ENCODE measurements around the gene BPIFB3.

Gene BPIFB3

DNA sequence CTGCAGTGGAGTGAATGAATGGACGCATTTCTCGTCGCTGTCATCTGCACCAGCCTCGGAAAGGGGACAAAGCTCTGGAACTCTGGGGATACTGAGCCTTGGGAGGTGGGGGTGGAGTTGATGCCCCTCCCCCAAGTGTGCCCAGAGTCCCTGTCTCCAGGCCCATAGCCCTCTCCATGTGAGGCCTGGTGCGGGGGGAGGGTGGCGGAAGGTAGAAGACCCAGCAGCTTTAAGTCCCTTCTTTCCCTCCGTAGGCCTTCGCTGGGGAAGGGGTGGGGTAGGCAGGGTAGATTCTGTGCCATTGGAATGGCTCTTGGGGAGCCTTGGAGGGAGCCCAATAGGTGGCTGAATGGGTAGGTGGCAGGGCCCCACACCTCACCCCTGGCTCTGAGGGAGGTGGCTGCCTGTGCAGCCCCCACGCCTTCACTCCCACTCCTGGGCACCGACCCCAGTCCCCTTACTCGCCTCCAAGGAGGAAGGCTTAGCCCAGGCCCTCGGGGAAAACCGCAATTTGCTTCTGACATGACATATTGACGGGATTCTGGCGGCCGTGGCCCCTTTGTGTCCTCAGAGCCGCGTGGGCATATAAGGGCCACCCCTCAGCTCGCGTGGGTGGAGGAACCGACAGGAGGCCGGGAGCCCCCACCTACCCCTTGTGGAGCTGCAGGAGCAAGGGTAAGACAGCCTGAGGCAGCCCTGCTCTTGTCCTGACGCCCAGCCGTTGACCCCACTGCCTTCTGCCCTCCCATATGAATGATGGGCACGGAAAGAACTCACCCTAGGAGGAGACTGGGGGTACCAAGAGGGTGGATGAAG lies at the start of gene BPIFB3:
Gene BPIFB3, plus strand, starts transcription at position 613 of the 816 bp plus-strand sequence. CDS start 1,533 bp downstream, outside the sequence.
- Histone ChIP-seq H3K9ac (ENCODE audit: low read depth, low read length) (no peak within 1 kb of the TSS), H3K36me3 (ENCODE audit: insufficient read depth, low read depth, low read length) (no peaks in the 10 kb centered on the region), H3K27me3 (ENCODE audit: insufficient read depth, low read length) (no peaks in the 10 kb centered on the region), H3K9me3 (ENCODE audit: insufficient read depth, low read depth, low read length) (no peaks in the 10 kb centered on the region), H3K4me1 (ENCODE audit: insufficient read depth, low read length) (no peaks in the 10 kb centered on the region), H3K27ac (ENCODE audit: low read length) (no peak within 1 kb of the TSS), H3K4me3 (ENCODE audit: low read length) (no peak within 1 kb of the TSS)

GRCh38 chr20:33004141-33004751 lies 49.5 kb upstream of the BPIFB3 start, which contains the start of gene SUN5:
Gene SUN5, minus strand, starts transcription at chr20:33004433. Its CDS starts 93 bp downstream, at chr20:33004340.
- no peak within 1 kb of the TSS for H3K9ac ChIP-seq (ENCODE audit: low read depth, low read length)
- no peak within 1 kb of the TSS for H3K4me3 ChIP-seq (ENCODE audit: low read length)
- H3K36me3 ChIP-seq (ENCODE audit: insufficient read depth, low read depth, low read length): no peaks in the 10 kb centered on the region
- no peaks in the 10 kb centered on the region for H3K4me1 ChIP-seq (ENCODE audit: insufficient read depth, low read length)
- H3K9me3 ChIP-seq (ENCODE audit: insufficient read depth, low read depth, low read length): no peaks in the 10 kb centered on the region; the same call in 1 of the 2 replicates
- H3K27ac ChIP-seq (ENCODE audit: low read length): no peak within 1 kb of the TSS
- H3K27me3 ChIP-seq (ENCODE audit: insufficient read depth, low read length): no peaks in the 10 kb centered on the region

- Histone ChIP-seq H3K27ac (ENCODE audit: low read length) (no peak overlapping the region), H3K9ac (ENCODE audit: low read depth, low read length) (no peak overlapping the region), H3K9me3 (ENCODE audit: insufficient read depth, low read depth, low read length) (no peaks in the 10 kb centered on the region; the same call in 1 of the 2 replicates), H3K36me3 (ENCODE audit: insufficient read depth, low read depth, low read length) (no peaks in the 10 kb centered on the region), H3K27me3 (ENCODE audit: insufficient read depth, low read length) (no peaks in the 10 kb centered on the region), H3K4me3 (ENCODE audit: low read length) (no peak overlapping the region), H3K4me1 (ENCODE audit: insufficient read depth, low read length) (no peaks in the 10 kb centered on the region)
Observed at GRCh38 chr20:33005132-33005566, 48.6 kb upstream of the BPIFB3 start.

DNA sequence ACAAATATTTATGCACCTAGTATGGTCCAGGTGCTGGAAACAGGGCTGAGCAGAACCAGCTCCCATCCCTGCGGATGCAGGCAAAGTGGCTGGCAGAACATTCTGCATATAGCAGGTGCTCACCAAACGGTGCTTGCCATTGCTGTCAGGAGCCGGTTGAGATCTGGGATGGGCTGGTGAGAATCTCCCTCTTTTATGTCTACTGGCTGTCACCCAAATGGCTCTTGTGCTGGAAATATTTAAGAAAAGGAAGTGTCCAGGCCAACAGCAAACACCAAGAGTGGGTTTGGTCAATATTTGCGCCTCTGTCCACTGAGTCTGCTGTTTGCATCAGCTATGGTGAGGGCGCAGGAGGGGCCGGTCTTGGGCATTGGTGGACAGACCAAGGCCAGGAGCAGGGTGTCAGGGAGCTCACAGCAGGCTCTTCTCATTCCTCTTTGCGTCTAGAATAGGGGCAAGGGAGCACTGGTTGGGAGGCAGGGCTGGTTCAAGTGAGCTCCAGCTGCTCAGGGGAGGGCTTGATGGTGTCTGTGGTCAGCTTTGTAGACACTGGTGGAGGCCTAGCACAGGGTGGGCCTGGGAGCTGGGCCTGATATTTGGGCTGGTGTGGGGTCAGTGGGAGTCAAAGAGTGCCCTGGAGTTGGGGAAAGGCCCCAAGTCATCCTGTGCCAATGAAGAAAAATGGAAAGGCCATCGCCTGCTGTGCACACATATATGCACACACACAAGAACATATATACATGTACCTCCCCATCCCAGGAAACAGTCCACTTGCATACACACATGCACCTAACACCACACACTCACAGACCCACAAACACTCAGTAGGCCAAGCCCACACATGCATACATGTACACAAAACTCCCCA lies 47.6 kb upstream of the BPIFB3 start:
- no peak overlapping the region for H3K9ac ChIP-seq (ENCODE audit: low read depth, low read length)
- H3K4me3 ChIP-seq (ENCODE audit: low read length): no peak overlapping the region
- no peak overlapping the region for H3K27ac ChIP-seq (ENCODE audit: low read length)
- H3K36me3 ChIP-seq (ENCODE audit: insufficient read depth, low read depth, low read length): no peaks in the 10 kb centered on the region
- H3K27me3 ChIP-seq (ENCODE audit: insufficient read depth, low read length): no peaks in the 10 kb centered on the region
- H3K9me3 ChIP-seq (ENCODE audit: insufficient read depth, low read depth, low read length): no peaks in the 10 kb centered on the region; the same call in 1 of the 2 replicates
- no peaks in the 10 kb centered on the region for H3K4me1 ChIP-seq (ENCODE audit: insufficient read depth, low read length)

GRCh38 chr20:33006776-33007375 lies 46.8 kb upstream of the BPIFB3 start:
- H3K36me3 ChIP-seq (ENCODE audit: insufficient read depth, low read depth, low read length): no peaks in the 10 kb centered on the region
- no peaks in the 10 kb centered on the region; the same call in 1 of the 2 replicates for H3K9me3 ChIP-seq (ENCODE audit: insufficient read depth, low read depth, low read length)
- no peaks in the 10 kb centered on the region for H3K27me3 ChIP-seq (ENCODE audit: insufficient read depth, low read length)
- no peak overlapping the region for H3K4me3 ChIP-seq (ENCODE audit: low read length)
- no peak overlapping the region for H3K27ac ChIP-seq (ENCODE audit: low read length)
- H3K4me1 ChIP-seq (ENCODE audit: insufficient read depth, low read length): no peaks in the 10 kb centered on the region
- no peak overlapping the region for H3K9ac ChIP-seq (ENCODE audit: low read depth, low read length)

DNA sequence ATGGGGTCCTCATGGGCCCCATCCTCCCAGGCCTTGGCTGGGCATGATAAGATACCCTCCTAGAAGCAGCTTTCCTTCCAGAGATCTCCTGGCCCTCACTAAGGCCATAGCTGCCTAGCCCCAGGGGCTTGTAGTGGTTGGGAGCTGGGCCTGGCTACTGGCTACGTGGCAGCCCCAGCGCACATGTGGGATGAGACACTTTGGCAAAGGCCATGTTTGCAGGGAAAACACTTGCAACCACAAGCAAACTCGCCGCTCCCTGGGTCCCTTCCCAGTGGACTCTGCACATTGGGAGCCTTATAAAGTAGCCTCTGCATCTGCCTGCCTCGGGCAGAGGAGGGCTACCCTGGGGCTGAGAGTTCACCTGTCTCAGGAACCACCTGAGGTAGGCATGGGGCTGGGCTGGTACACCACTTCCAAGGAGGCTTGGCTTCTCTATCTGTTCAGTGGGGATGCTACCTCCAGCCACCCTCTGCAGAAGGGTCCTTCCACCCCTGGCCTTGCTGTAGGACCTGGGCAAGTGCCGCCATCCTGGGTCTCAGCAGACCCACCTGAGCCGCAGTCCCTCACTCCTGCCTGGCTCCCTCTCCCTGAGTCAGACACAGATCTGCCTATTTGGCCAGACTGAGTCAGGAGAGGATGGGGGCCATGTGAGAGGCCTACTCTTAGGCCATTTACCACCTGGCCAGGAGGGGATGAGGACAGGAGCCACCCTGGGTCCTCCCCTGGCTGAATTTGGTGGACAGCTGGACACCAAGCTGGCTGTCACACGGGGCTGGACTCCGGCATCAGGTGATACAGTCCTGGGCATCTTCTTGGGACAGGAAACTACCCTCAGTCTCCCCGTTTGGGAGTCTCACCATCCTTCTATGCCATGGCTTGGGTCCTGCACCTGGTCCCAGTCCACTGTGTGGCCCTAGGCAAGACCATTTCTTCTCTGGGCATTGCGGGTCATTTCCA lies 46.0 kb upstream of the BPIFB3 start, which contains the start of gene BPIFB2:
Gene BPIFB2, plus strand, starts transcription at position 329 of the 960 bp plus-strand sequence. CDS start 871 bp downstream, outside the sequence.
- Histone ChIP-seq H3K9ac (ENCODE audit: low read depth, low read length) (no peak within 1 kb of the TSS), H3K27me3 (ENCODE audit: insufficient read depth, low read length) (no peaks in the 10 kb centered on the region), H3K4me3 (ENCODE audit: low read length) (no peak within 1 kb of the TSS), H3K4me1 (ENCODE audit: insufficient read depth, low read length) (no peaks in the 10 kb centered on the region), H3K36me3 (ENCODE audit: insufficient read depth, low read depth, low read length) (no peaks in the 10 kb centered on the region), H3K27ac (ENCODE audit: low read length) (no peak within 1 kb of the TSS), H3K9me3 (ENCODE audit: insufficient read depth, low read depth, low read length) (no peaks in the 10 kb centered on the region; the same call in 1 of the 2 replicates)

GRCh38 chr20:33008336-33009213 lies 45.1 kb upstream of the BPIFB3 start:
- Histone ChIP-seq H3K4me3 (ENCODE audit: low read length) (no peak overlapping the region), H3K9me3 (ENCODE audit: insufficient read depth, low read depth, low read length) (no peaks in the 10 kb centered on the region; the same call in 1 of the 2 replicates), H3K27me3 (ENCODE audit: insufficient read depth, low read length) (no peaks in the 10 kb centered on the region), H3K9ac (ENCODE audit: low read depth, low read length) (no peak overlapping the region), H3K36me3 (ENCODE audit: insufficient read depth, low read depth, low read length) (no peaks in the 10 kb centered on the region), H3K27ac (ENCODE audit: low read length) (no peak overlapping the region), H3K4me1 (ENCODE audit: insufficient read depth, low read length) (no peaks in the 10 kb centered on the region)

GRCh38 chr20:33009214-33010132 lies 44.2 kb upstream of the BPIFB3 start:
- no peaks in the 10 kb centered on the region for H3K4me1 ChIP-seq (ENCODE audit: insufficient read depth, low read length)
- H3K27ac ChIP-seq (ENCODE audit: low read length): no peak overlapping the region
- no peaks in the 10 kb centered on the region for H3K36me3 ChIP-seq (ENCODE audit: insufficient read depth, low read depth, low read length)
- no peak overlapping the region for H3K4me3 ChIP-seq (ENCODE audit: low read length)
- H3K27me3 ChIP-seq (ENCODE audit: insufficient read depth, low read length): no peaks in the 10 kb centered on the region
- no peak overlapping the region for H3K9ac ChIP-seq (ENCODE audit: low read depth, low read length)
- no peaks in the 10 kb centered on the region; the same call in 1 of the 2 replicates for H3K9me3 ChIP-seq (ENCODE audit: insufficient read depth, low read depth, low read length)

DNA sequence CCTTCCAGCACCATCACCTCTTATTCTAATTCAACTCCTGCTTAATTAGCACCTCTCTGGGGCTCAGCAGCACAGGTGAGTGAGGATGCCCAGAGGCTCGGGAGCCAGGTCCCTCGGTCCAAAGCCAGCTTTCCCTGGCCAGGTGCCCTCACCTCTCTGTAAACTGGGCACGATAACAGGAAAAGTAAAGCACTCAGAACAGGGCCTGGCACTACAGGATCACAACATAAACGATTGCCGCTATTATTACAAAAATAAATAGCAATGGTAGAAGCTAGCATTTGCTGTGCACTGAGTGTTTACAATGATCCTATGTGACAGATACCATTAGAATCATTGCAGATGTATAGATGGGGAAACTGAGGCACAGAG lies 43.6 kb upstream of the BPIFB3 start:
- Histone ChIP-seq H3K4me1 (ENCODE audit: insufficient read depth, low read length) (no peaks in the 10 kb centered on the region), H3K4me3 (ENCODE audit: low read length) (no peak overlapping the region), H3K36me3 (ENCODE audit: insufficient read depth, low read depth, low read length) (no peaks in the 10 kb centered on the region), H3K27me3 (ENCODE audit: insufficient read depth, low read length) (no peaks in the 10 kb centered on the region), H3K9me3 (ENCODE audit: insufficient read depth, low read depth, low read length) (no peaks in the 10 kb centered on the region; the same call in 1 of the 2 replicates), H3K27ac (ENCODE audit: low read length) (no peak overlapping the region), H3K9ac (ENCODE audit: low read depth, low read length) (no peak overlapping the region)
